ENCODE data around the gene PUSL1.

PUSL1 gene

GRCh38 chr1:1326075-1326605 lies 17.7 kb downstream of the PUSL1 start:
- no peak for DNase-seq

- DNase-seq = no peak
Measured at GRCh38 chr1:1327291-1327690, 18.9 kb downstream of the PUSL1 start.

- DNase-seq = no peak
Measured at GRCh38 chr1:1328254-1328653, 19.9 kb downstream of the PUSL1 start.

GRCh38 chr1:1329304-1330210 lies 21.2 kb downstream of the PUSL1 start:
- DNase-seq = no peak

GRCh38 chr1:1330366-1331067 lies 22.1 kb downstream of the PUSL1 start:
- no peak for DNase-seq

GRCh38 chr1:1331068-1331965 lies 22.9 kb downstream of the PUSL1 start, which contains the start of gene TAS1R3:
Gene TAS1R3 (plus strand): TSS chr1:1331280. CDS start chr1:1331346, 66 bp downstream.
- no peak for DNase-seq

GRCh38 chr1:1332031-1332755 lies 23.8 kb downstream of the PUSL1 start:
- DNase-seq = no peak

GRCh38 chr1:1332774-1333480 lies 24.5 kb downstream of the PUSL1 start:
- DNase-seq = no peak

GRCh38 chr1:1333551-1334241 lies 25.3 kb downstream of the PUSL1 start:
- no peak for DNase-seq

GRCh38 chr1:1334835-1335234 lies 26.4 kb downstream of the PUSL1 start:
- no peak for DNase-seq

GRCh38 chr1:1335283-1335682 lies 26.9 kb downstream of the PUSL1 start:
- DNase-seq = no peak

GRCh38 chr1:1335792-1336248 lies 27.4 kb downstream of the PUSL1 start:
- DNase-seq = no peak

- DNase-seq = no peak
Measured at GRCh38 chr1:1336446-1336845, 28.0 kb downstream of the PUSL1 start.

GRCh38 chr1:1336931-1337792 lies 28.8 kb downstream of the PUSL1 start:
- no peak for DNase-seq

GRCh38 chr1:1337793-1338147 lies 29.4 kb downstream of the PUSL1 start:
- no peak for DNase-seq

- no peak for DNase-seq
Measured at GRCh38 chr1:1338278-1338677, 29.9 kb downstream of the PUSL1 start.

GRCh38 chr1:1340185-1340584 lies 31.8 kb downstream of the PUSL1 start:
- DNase-seq = no peak

- no peak for DNase-seq
Measured at GRCh38 chr1:1340791-1341548, 32.6 kb downstream of the PUSL1 start.

- DNase-seq = no peak
Measured at GRCh38 chr1:1341549-1342021, 33.2 kb downstream of the PUSL1 start.

Data from activated gamma-delta T cell (primary cell).